Prostate gland (tissue), 2 donors: Measurements from ENCODE around the gene MGAT4A.

Experiments
- POLR2AphosphoS5 ChIP-seq: sonication (generic); formaldehyde crosslinking; IDR thresholded peaks from one replicate; pipeline ENCODE4 v1.6.1; 2017; ENCODE audit warnings: antibody characterized with exemption
- TF ChIP-seq, protein P1 (sequence below), 4 experiments: fragments of 200-600 bp in 2 of 4; fragments of 450-650 bp in 2 of 4; sonication (generic) in 2 of 4; IDR thresholded peaks; 1 replicate in 3 of 4; 2 replicates in 1 of 4; pipeline ENCODE4 v1.5.1; 2016 to 2019; ENCODE audit warnings: antibody characterized with exemption in 4 of 4, mild to moderate bottlenecking in 2 of 4, moderate library complexity in 2 of 4

DNA sequence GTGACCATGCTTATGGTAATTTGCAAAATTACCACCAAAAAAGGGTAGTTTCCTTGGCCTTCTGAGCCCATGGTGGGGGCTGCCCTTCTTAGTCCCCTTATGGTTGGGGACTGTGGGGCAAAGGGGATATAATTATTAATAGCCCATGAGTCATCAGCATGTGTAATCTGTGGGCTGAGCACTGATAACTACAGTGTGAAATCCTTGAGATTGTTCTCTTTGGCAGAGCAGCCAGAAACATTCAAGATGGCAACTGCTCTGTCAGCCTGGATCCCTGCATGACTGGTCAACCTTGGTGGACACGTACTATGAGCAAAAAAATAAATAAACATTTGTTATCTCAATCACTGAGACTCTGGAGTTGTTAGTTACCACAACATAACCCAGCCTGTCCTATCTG lies 61.3 kb downstream of the MGAT4A start:
- TF ChIP-seq POLR2AphosphoS5, result no peak
- TF ChIP-seq, protein P1, sequence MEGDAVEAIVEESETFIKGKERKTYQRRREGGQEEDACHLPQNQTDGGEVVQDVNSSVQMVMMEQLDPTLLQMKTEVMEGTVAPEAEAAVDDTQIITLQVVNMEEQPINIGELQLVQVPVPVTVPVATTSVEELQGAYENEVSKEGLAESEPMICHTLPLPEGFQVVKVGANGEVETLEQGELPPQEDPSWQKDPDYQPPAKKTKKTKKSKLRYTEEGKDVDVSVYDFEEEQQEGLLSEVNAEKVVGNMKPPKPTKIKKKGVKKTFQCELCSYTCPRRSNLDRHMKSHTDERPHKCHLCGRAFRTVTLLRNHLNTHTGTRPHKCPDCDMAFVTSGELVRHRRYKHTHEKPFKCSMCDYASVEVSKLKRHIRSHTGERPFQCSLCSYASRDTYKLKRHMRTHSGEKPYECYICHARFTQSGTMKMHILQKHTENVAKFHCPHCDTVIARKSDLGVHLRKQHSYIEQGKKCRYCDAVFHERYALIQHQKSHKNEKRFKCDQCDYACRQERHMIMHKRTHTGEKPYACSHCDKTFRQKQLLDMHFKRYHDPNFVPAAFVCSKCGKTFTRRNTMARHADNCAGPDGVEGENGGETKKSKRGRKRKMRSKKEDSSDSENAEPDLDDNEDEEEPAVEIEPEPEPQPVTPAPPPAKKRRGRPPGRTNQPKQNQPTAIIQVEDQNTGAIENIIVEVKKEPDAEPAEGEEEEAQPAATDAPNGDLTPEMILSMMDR (IDR thresholded peaks at IDR 0.05), result no peak
